Measurements from ENCODE around the gene OR2D2.
A peak's percentile ranks its signal among the peaks of the same experiment; 100 is the strongest.
"Not testable (repeated sequence)": the region's sequence is repeated elsewhere in the genome, so short reads cannot be mapped to it uniquely, and the experiment has no call there.

OR2D2 gene

GRCh38 chr11:6892400-6892799 is at the start of gene OR2D2:
TSS of gene OR2D2 (minus strand) at chr11:6892500. CDS start at chr11:6892500, 0 bp downstream.
- no peak for DNase-seq (ENCODE audit: low spot score)

- DNase-seq (ENCODE audit: low spot score) = no peak
Observed at GRCh38 chr11:6941970-6942369, 49.7 kb upstream of the OR2D2 start.

- no peak for DNase-seq (ENCODE audit: low spot score)
Observed at GRCh38 chr11:6932145-6932544, 39.8 kb upstream of the OR2D2 start.

GRCh38 chr11:6931146-6931713 is 38.9 kb upstream of the OR2D2 start:
- no peak for DNase-seq (ENCODE audit: low spot score)

- DNase-seq (ENCODE audit: low spot score) = no peak
Observed at GRCh38 chr11:6928916-6929315, 36.6 kb upstream of the OR2D2 start.

GRCh38 chr11:6927030-6927617 is 34.8 kb upstream of the OR2D2 start:
- DNase-seq (ENCODE audit: low spot score) = no peak

GRCh38 chr11:6926208-6927029 is 34.1 kb upstream of the OR2D2 start, which contains the start of gene ZNF215:
TSS of gene ZNF215 (plus strand) at chr11:6926426. CDS start at chr11:6932273, 5,847 bp downstream.
- DNase-seq (ENCODE audit: low spot score) = peak; percentile 17

GRCh38 chr11:6925636-6926207 is 33.4 kb upstream of the OR2D2 start:
- DNase-seq (ENCODE audit: low spot score) = no peak

- no peak for DNase-seq (ENCODE audit: low spot score)
Observed at GRCh38 chr11:6925007-6925577, 32.8 kb upstream of the OR2D2 start.

- DNase-seq (ENCODE audit: low spot score) = no peak
Observed at GRCh38 chr11:6920702-6921101, 28.4 kb upstream of the OR2D2 start, which contains the start of gene OR2D3. TSS of gene OR2D3 (plus strand) at chr11:6921002. CDS start at chr11:6921002, 0 bp downstream.

- DNase-seq (ENCODE audit: low spot score) = no peak
Observed at GRCh38 chr11:6919698-6920097, 27.4 kb upstream of the OR2D2 start.

- no peak for DNase-seq (ENCODE audit: low spot score)
Observed at GRCh38 chr11:6911948-6912347, 19.6 kb upstream of the OR2D2 start.

GRCh38 chr11:6911378-6911777 is 19.1 kb upstream of the OR2D2 start:
- DNase-seq (ENCODE audit: low spot score) = no peak

GRCh38 chr11:6904804-6905203 is 12.5 kb upstream of the OR2D2 start:
- not testable (repeated sequence) for DNase-seq (ENCODE audit: low spot score)

- no peak for DNase-seq (ENCODE audit: low spot score)
Observed at GRCh38 chr11:6900327-6900999, 8.2 kb upstream of the OR2D2 start.

- DNase-seq (ENCODE audit: low spot score) = no peak
Observed at GRCh38 chr11:6898911-6899310, 6.6 kb upstream of the OR2D2 start.

GRCh38 chr11:6895010-6895409 is 2.7 kb upstream of the OR2D2 start:
- no peak for DNase-seq (ENCODE audit: low spot score)

GRCh38 chr11:6894097-6894496 is 1.8 kb upstream of the OR2D2 start:
- DNase-seq (ENCODE audit: low spot score) = no peak

- no peak for DNase-seq (ENCODE audit: low spot score)
Observed at GRCh38 chr11:6889835-6890234, 2.5 kb downstream of the OR2D2 start.

GRCh38 chr11:6888830-6889229 is 3.5 kb downstream of the OR2D2 start:
- DNase-seq (ENCODE audit: low spot score) = no peak

- not testable (repeated sequence) for DNase-seq (ENCODE audit: low spot score)
Observed at GRCh38 chr11:6887711-6888110, 4.6 kb downstream of the OR2D2 start.

- DNase-seq (ENCODE audit: low spot score) = no peak
Observed at GRCh38 chr11:6882751-6883150, 9.5 kb downstream of the OR2D2 start.
